NCI-H2081 treated with DMSO at 0.1 percent for 48 hours (cell line): Measurements from ENCODE around the gene BAHCC1.

Experiments used
- DNase-seq: peaks from one replicate; lab custom pipeline; 2025; lab: John Stamatoyannopoulos, UW

Gene BAHCC1

GRCh38 chr17:81493198-81494038 lies 98.2 kb downstream of the BAHCC1 start:
- no peak for DNase-seq

GRCh38 chr17:81494626-81495377 lies 99.5 kb downstream of the BAHCC1 start:
- no peak for DNase-seq

GRCh38 chr17:81498953-81499600 lies 103.8 kb downstream of the BAHCC1 start:
- DNase-seq = no peak

DNA sequence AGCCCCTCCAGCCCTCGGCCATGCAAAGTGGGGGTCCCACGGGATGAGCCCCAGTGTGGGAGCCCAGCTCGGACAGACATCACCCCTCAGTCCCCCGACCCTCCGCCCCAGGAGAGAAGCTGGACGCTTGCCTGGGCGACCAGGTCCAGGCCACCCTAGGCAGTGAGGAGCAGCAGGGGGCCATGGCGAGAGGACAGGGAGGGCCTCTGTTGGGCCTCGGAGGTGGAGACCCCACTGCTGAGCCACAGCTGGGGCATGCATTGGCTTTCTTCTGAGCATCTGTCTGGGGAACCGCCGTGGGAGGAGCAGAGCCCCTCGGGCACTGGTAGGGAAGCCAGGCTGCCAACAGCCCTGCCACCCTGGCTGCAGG lies 104.3 kb downstream of the BAHCC1 start:
- DNase-seq = no peak

DNA sequence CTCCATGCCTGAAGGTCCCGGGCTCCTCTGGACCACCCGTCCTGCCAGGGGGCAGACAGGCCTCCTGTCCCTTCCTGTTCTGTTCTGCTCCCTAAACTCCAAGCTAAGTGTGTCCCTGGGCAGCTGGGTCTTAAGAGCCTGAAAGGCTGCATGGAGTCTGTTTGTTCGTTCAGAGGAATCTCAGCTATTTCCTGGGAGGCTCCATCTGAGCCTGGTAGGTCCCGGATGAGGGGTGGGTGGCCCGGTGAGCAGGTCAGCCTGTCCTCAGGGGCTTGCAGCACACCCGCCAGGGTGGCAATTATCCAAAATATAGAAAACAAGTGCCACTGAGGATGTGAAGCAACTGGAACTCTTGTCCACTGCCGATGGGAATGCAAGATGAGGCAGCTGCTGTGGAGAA lies 104.8 kb downstream of the BAHCC1 start:
- no peak for DNase-seq

DNA sequence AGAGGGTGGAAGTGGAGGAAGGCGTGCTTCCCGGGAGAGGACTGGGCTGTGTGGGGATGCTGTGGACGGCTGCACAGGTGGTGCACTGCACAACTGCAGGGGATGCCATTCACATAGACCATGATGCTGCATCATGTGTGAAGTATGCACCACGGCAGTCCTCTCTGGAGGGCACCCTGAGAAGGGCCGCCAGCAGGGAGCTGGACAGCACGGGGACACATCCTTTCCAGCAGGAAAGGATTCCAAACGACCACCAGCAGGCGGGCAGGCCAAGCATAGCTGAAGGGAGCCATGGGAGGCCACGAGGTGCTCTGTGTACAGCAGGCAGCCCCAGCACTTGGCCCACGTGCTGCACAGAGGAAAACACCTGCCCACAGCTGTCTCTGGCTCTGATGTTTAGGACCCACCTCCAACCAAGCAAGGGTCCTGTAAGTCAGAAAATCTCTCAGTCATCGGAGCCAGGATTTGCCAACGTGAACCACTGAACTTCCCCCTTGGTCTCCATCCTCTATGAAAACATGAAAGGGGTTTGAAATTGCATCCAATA lies 107.3 kb downstream of the BAHCC1 start:
- no peak for DNase-seq

DNA sequence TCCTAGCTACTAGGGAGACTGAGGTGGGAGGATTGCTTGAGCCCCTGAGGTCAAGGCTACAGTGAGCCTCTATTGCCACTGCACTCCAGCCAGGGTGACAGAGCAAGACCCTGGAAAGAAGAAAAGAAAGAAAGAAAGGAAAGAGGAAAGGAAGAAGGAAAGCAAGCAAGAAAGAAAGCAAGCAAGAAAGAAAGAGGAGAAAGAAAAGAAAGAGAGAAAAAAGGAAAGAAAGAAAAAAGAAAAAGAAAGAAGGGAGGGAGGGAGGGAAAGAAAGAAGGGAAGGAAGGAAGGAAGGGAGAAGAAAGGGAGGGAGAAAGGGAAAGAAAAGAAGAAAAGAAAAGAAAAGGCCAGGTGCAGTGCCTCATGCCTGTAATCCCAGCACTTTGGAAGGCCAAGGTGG lies 108.4 kb downstream of the BAHCC1 start:
- DNase-seq = no peak

DNA sequence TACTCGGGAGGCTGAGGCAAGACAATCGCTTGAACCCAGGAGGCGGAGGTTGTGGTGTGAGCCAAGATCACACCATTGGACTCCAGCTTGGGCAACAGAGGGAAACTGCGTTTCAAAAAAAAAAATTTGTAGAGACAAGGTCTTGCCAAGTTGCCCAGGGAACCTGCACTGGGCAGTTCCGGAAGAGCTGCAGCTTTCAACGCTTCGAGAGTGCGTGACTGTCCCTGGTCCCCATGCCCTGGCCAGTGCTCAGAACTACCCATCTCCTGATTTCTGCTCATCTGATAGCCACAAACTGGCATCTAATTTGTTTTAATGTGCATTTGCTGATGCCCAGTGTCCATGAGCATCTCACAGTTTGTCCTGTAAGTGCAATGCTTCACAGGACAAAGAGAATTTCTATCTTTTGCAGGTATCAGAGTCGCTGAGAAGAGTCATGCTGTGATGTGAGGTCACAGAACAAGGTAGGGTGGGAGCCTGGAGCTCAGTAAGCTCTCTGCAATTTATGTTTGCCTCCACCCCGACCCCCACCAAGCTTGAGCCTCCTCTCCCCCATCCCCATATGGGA lies 113.5 kb downstream of the BAHCC1 start:
- no peak for DNase-seq

GRCh38 chr17:81509207-81509971 lies 114.1 kb downstream of the BAHCC1 start:
- DNase-seq = no peak

GRCh38 chr17:81509972-81510784 lies 114.9 kb downstream of the BAHCC1 start:
- DNase-seq = no peak

- DNase-seq = no peak
Measured at GRCh38 chr17:81510785-81511553, 115.7 kb downstream of the BAHCC1 start.

- DNase-seq = no peak
Measured at GRCh38 chr17:81511554-81511803, 116.2 kb downstream of the BAHCC1 start.

DNA sequence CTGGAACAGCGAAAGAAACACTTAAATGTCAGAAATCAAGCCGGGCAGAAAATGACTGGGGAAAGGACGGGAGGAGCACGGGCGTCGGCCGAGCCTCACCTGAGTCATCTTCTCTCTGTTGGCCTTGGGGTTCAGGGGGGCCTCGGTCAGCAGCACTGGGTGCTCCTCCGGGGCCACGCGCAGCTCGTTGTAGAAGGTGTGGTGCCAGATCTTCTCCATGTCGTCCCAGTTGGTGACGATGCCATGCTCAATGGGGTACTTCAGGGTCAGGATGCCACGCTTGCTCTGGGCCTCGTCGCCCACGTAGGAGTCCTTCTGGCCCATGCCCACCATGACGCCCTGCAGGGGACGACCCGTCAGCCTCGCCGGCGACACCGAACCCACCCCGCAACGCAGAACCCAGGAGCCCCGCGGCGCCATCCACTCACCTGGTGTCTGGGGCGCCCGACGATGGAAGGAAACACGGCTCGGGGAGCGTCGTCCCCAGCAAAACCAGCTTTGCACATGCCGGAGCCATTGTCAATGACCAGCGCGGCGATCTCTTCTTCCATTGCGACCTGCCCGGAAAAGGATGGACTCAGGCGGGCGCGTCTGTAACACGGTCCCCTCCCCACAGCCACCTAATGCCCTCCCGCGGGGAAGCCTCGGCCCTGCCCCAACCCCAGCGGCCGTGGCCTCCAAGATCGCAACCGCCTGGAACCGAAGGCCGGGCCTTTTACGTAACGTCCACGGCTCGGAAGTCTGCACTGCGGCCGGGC lies 116.7 kb downstream of the BAHCC1 start:
- DNase-seq = no peak

DNA sequence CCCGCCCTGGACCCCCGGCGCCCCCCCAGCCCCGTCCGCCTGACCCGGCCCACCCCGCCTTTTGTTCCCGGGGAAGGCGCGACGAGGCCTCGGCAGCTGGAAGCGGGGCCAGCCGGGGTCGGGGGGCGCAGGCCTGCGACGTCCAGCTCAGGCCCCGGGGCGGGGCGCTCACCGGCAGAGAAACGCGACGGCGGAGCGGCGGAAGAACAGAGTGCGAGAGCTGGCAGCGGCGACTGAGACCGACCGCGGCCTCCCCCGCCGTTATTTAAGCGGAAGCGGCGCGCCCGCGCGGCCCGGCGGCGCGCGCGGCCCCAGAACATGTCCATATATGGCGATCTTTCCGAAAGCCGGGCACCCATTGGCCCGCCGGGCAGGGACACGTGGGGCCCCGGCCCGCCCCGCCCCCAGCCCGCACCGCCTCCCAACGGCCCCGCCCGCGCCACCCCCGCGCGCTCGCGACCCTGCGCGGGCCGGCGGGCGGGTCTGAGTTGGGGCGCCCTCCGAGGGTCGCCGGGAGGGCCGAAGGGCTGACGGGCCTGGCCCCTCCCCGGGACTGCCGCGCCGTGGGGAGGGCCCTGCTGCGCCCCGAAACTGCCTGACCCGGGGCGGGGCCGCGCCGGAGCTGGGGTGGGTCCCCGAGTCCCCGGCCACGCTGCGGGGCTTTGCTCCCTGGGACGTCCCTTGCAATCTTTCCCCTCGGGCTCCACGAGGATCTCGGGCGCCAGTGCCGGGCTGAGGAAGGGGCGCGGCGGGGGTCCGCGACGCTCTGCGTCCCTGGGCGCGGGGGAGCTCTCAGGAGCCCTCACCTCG lies 117.5 kb downstream of the BAHCC1 start, which contains the start of gene ACTG1:
Gene ACTG1 (minus strand): TSS at position 238 of the 810 bp plus-strand sequence. CDS start 445 bp downstream, outside the sequence.
- DNase-seq = peak; percentile 85

DNA sequence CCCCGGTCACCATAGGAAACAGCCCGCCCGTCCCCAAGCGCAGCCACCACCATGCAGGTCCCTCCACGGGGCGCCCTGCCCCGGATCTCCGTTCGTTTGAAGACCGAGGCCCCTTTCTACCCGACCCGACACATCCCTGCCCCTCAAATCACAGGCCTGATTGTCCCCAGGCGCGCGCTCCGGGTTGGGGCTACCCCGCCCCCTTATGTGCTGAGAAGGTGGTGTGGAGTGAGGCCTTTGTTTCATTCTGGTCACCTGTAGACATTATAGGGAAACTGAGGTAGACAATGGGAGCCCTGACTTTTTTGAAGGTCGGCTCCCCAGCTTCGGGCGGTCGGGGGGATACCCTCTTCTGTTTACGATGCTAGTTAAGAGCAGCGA lies 118.1 kb downstream of the BAHCC1 start:
- DNase-seq = peak; percentile 58

- DNase-seq = no peak
Measured at GRCh38 chr17:81513753-81514488, 118.7 kb downstream of the BAHCC1 start.

DNA sequence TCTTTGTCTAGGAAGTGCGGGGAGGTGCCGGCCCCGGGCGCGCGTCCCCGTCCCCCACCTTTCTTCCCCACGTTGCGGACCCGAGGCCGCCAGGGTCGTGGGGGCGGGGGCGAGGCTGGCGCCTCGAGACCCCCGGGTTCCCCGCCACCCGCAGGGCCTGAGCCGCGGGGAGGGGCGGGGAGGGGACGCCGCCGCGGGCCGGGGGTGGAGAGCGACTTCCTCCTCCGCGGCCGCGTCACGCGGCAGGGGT lies 119.2 kb downstream of the BAHCC1 start:
- DNase-seq = no peak
